ENCODE results near the gene THSD4. TPM values are rescaled to one million over a fixed set of nuclear protein-coding genes. Genes with fewer than 3 reads are reported as not detected.

Gene THSD4
- total RNA-seq, 4 donors from 2014 or later = 16.6 to 25.3 (median 24.1) TPM

GRCh38 chr15:71760852-71761251 lies 645.6 kb downstream of the THSD4 start:
- 100% methylated on average over 1 of the region's 1 CpG for WGBS
- no peaks in the 10 kb centered on the region for H3K9me3 ChIP-seq
- DNase-seq (ENCODE audit: low spot score in 2 of 2) = no peak
- no peak for TF ChIP-seq POLR2A (IDR thresholded peaks at IDR 0.05)
- TF ChIP-seq POLR2AphosphoS5 (IDR thresholded peaks at IDR 0.05) = no peak
- no peak for TF ChIP-seq CTCF (IDR thresholded peaks at IDR 0.05)
- TF ChIP-seq EP300 (IDR thresholded peaks at IDR 0.05) = no peak
- no peaks in the 10 kb centered on the region for H3K27me3 ChIP-seq
- H3K4me3 ChIP-seq = no peak overlapping the region
- peaks cover 6% of the 10 kb centered on the region for H3K36me3 ChIP-seq
- H3K27ac ChIP-seq = no peak overlapping the region
- no peaks in the 10 kb centered on the region for H3K4me1 ChIP-seq

- Histone ChIP-seq H3K4me1 (no peaks in the 10 kb centered on the region), H3K27me3 (no peaks in the 10 kb centered on the region), H3K9me3 (no peaks in the 10 kb centered on the region), H3K4me3 (no peak overlapping the region), H3K36me3 (peaks cover 6% of the 10 kb centered on the region), H3K27ac (no peak overlapping the region)
- TF ChIP-seq POLR2A (IDR thresholded peaks at IDR 0.05) = no peak
- no peak for TF ChIP-seq CTCF (IDR thresholded peaks at IDR 0.05)
- no peak for TF ChIP-seq EP300 (IDR thresholded peaks at IDR 0.05)
- TF ChIP-seq POLR2AphosphoS5 (IDR thresholded peaks at IDR 0.05) = no peak
- WGBS = 27% methylated on average over 3 of the region's 3 CpGs
- no peak for DNase-seq (ENCODE audit: low spot score in 2 of 2)
These were observed 646.4 kb downstream of the THSD4 start for GRCh38 chr15:71761649-71762048.

- 97% methylated on average over 5 of the region's 5 CpGs for WGBS
- Histone ChIP-seq H3K9me3 (no peaks in the 10 kb centered on the region), H3K4me3 (no peak overlapping the region), H3K27me3 (no peaks in the 10 kb centered on the region), H3K4me1 (no peaks in the 10 kb centered on the region), H3K27ac (no peak overlapping the region), H3K36me3 (peaks cover 13% of the 10 kb centered on the region)
- DNase-seq (ENCODE audit: low spot score in 2 of 2) = no peak
- TF ChIP-seq CTCF (IDR thresholded peaks at IDR 0.05) (no peak), EP300 (IDR thresholded peaks at IDR 0.05) (no peak), POLR2AphosphoS5 (IDR thresholded peaks at IDR 0.05) (no peak), POLR2A (IDR thresholded peaks at IDR 0.05) (no peak)
These were observed 652.9 kb downstream of the THSD4 start for GRCh38 chr15:71768184-71768583.

- Histone ChIP-seq H3K36me3 (peaks cover 13% of the 10 kb centered on the region), H3K9me3 (no peaks in the 10 kb centered on the region), H3K27me3 (no peaks in the 10 kb centered on the region), H3K4me3 (no peak overlapping the region), H3K27ac (no peak overlapping the region), H3K4me1 (no peaks in the 10 kb centered on the region)
- TF ChIP-seq POLR2A (IDR thresholded peaks at IDR 0.05) (no peak), POLR2AphosphoS5 (IDR thresholded peaks at IDR 0.05) (no peak), CTCF (IDR thresholded peaks at IDR 0.05) (no peak), EP300 (IDR thresholded peaks at IDR 0.05) (no peak)
- no peak for DNase-seq (ENCODE audit: low spot score in 2 of 2)
- 67% methylated on average over 1 of the region's 1 CpG for whole genome bisulfite sequencing
These were observed 658.1 kb downstream of the THSD4 start for GRCh38 chr15:71773206-71773859.

GRCh38 chr15:71775856-71776255 lies 660.6 kb downstream of the THSD4 start:
- no peaks in the 10 kb centered on the region for H3K27me3 ChIP-seq
- TF ChIP-seq POLR2AphosphoS5 (IDR thresholded peaks at IDR 0.05) (no peak), CTCF (IDR thresholded peaks at IDR 0.05) (no peak), EP300 (IDR thresholded peaks at IDR 0.05) (no peak), POLR2A (IDR thresholded peaks at IDR 0.05) (no peak)
- DNase-seq (ENCODE audit: low spot score in 2 of 2) = no peak
- peaks cover 7% of the 10 kb centered on the region for H3K4me1 ChIP-seq
- no peak overlapping the region for H3K27ac ChIP-seq
- H3K9me3 ChIP-seq = no peaks in the 10 kb centered on the region
- no peak overlapping the region for H3K4me3 ChIP-seq
- H3K36me3 ChIP-seq = peaks cover 13% of the 10 kb centered on the region

All from suprapubic skin (tissue), 4 donors.